ENCODE data around the gene GNLY.
"Not testable (repeated sequence)": the region's sequence is repeated elsewhere in the genome, so short reads cannot be mapped to it uniquely, and the experiment has no call there.

The GNLY gene

DNA sequence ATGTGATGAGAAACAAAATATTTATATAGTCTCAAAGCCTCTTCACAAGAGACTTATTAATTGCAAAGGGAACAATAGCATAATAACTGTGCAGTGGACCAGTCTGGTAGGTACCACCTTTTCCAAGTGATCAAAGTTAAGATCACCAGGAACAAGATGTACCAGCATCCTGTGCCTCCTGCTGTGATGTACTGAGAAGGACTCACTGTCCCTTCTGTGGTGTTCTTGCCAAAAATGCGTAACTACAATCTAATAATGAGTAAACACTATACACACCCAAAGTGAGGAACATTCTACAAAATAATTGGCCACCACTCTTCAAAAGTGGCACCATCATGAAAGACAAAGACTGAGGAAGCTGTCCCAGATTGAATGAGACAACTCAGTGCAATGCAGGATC, 14.5 kb downstream of the GNLY start:
- DNase-seq (ENCODE audit: low read depth, low spot score) = no peak

- no peak for DNase-seq (ENCODE audit: low read depth, low spot score)
These were observed 15.2 kb downstream of the GNLY start for GRCh38 chr2:85709401-85709811.

DNA sequence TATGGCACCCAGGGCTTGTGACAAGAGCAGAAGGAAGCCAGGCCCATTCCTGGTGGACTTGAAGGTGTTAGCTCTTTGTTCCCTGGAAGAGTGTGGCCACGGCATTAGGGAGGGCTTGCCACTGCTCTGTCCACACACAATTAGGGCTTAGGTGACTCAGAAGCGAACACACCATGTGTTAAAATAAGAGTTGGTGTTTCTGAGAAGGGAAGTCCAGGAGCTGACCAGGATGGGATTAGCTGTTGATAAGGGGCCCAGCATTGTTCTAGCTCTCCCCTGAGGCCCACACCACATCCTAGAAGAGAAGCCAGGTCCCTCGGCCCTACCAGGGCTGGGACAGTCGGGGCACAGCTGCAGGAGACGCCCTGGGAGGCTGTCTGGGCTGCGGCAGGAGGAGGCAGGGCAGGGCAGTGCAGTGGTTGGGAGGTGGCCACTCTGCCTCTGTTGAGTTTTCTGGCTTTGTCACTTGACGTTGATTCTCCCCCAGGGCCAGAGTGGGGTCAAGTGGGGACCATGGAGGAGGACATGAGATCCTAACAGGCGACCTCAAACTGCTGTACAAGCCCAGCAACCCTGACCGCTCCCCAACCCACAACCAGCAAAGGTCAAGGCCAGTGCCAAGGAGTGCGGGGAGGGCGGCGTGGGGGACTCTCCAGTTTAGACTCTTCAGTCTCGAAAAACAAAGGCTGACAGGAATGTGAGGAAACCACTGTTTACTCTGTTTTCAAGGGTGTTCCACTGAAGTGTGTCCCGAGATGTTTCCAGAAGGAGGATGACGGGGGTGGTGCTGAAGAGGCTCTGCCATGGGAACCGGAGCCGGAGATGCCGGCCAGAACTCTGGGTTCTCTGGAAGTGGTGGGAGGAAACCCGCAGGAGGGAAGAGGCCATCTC, 16.8 kb downstream of the GNLY start:
- no peak for DNase-seq (ENCODE audit: low read depth, low spot score)

GRCh38 chr2:85711578-85712060, 17.5 kb downstream of the GNLY start:
- DNase-seq (ENCODE audit: low read depth, low spot score) = no peak

DNA sequence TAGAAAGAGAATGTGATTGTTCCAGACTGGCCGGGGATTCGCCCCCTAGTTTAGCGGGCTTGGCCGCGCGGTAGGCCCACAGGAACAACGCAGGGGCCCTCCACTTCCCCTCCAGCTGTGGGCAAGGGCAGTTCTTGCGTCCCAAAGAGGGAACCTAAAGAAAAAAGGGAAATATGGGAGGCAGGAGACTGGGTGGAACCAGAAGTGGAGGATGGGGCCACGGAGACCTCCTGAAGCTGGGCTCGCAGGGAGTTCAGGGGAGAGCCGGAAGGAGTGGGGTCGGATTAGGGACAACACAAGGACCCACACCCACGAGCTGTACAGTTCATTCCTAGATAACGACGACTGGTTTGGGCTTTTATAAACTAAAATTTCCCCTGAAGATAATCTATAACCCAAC, 18.2 kb downstream of the GNLY start:
- DNase-seq (ENCODE audit: low read depth, low spot score) = no peak

DNA sequence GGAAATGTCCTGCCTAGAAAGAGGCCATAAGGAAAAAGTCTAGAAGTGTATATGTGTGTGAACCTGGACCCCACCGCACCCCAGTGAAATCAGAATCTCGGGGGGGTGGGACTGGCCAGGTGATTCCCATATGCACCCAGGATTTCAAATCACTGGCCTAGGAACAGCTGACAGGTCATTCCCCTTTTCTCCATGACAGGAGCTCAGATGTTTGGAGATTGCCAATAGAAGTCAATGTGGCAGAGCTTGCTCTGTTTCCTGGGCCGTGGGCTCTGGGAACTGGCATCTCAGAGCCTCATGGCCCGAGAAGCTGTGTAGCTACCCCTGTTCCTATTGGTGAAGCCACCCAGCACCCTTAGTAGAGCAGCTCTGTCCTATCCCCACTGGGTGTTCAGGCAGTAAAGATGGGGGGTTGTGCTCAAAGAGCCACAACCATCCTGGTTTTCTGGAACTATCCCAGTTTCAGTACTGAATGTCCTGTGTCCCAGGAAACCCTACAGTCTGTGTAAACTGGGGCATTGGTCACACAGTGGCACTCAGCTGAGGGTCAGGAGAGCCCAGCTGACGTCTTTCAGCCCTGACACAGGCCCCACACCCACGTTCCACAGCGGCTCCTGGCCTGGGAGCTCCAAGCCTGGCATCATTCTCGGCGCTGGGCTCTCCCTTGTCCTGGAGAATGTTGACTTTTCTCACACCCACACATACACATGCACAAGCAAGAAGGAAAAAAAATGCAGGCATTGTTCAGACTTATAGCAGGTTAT, 18.9 kb downstream of the GNLY start:
- no peak for DNase-seq (ENCODE audit: low read depth, low spot score)

GRCh38 chr2:85713836-85714235, 19.7 kb downstream of the GNLY start:
- no peak for DNase-seq (ENCODE audit: low read depth, low spot score)

- DNase-seq (ENCODE audit: low read depth, low spot score) = not testable (repeated sequence)
These were observed 20.3 kb downstream of the GNLY start for GRCh38 chr2:85714421-85714820.

GRCh38 chr2:85714841-85715240, 20.7 kb downstream of the GNLY start:
- no peak for DNase-seq (ENCODE audit: low read depth, low spot score)

DNA sequence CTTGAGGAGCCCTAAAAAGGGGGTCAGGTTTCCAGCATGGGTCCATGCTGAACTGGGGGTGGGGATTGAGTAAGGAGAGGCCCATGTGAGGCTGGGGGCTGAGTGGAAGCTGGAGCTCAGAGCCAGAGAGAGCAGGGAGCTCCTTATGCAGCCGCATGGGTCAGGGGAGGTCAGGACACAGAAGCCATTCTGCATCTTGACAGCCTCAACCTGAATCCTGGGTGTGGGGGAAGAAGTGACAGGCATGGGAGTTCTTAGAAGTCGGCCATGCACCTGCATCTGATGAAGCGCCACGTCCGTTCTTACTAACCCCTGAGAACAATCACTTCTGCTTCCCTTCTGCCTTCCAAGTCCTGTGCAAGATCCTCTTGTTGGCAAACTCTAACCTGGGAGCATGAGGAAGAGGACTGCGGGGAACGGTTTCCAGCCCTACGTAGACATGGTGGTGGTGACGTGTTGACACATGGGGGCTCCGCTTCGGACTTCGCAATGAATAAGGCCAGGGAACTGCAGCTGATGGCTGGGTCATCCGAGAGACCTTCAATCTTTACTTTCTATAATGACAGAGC, 22.3 kb downstream of the GNLY start:
- no peak for DNase-seq (ENCODE audit: low read depth, low spot score)

DNA sequence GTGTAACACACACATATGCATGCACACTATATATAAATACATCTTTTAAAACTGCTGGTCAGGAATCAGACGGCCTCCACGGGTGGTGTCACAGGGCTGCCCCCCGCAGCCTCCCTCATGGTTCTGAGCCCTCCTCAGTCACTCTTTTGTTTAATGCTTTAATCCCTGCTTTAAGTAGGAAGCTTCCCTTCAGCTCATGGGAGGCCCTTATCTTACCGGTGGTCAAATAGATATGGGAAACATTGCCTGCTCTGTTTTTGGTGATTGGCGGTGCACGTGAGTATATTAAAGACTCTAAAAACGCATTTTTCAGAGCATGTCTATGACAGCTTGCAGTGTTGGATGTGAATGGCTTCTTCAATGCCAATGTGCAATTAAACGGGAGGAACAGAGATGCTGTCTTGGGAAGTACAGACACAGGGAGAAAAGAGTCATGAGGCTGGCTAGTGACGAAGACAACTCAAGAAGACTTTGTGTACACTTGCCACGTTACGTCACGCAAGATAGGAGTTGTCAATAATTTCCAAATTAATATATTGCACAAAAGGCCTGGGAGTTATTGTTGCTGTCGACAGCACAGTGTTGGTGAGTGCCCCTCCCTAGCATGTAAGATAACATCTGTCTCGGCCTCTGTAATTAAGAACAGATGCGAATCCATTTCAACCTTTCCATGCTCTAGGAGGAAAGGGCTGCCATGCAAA, 23.3 kb downstream of the GNLY start:
- DNase-seq (ENCODE audit: low read depth, low spot score) = no peak

- no peak for DNase-seq (ENCODE audit: low read depth, low spot score)
These were observed 23.8 kb downstream of the GNLY start for GRCh38 chr2:85718009-85718391.

DNA sequence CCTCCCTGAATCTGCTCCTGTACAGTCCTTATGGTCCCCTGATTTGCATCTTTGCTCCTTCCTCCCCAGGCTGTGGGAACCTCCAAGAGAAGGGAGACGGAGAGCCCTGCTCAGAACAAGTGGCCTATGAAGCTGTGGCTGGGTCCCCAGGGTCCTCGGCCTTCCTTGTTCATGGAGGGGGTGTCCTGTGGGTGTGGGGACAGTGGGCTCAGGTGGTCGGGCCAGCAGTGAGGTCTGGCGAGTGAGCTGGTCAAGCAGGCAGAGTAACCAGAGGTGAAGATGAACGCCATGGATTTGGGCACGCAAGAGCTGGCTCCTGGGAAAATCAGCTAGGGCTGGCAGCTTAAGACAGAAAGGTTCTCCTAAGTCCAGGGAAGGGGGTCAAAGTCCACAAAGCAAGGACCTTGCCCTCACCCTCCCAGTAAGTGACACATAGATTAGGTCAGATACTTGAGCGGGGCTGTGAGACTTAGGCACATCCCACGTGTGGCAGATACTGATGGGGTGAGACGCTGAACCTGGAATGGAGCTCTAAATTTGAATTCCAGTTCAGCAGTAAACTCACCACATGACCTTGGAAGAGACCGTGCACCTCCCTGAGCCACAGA, 24.8 kb downstream of the GNLY start:
- no peak for DNase-seq (ENCODE audit: low read depth, low spot score)

GRCh38 chr2:85719609-85720240, 25.6 kb downstream of the GNLY start:
- no peak for DNase-seq (ENCODE audit: low read depth, low spot score)

DNA sequence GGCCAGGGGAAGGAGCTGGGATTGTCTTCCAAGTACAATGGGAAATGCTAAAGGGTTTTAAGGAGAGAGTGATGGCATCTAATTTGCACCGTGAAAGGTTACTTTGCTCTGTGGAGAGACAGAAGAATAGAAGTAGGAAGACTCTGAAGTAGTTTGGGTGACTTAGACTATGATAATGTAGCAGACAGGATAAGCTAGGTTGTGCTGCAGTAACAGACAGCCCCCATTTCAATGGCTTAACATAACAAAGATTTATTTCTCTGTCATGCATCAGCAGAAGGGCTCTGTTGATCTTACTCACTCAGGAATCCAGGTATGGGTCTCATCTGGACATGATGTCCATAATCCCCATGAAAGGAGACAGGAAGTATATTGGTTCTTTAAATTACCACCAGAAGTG, 26.4 kb downstream of the GNLY start:
- DNase-seq (ENCODE audit: low read depth, low spot score) = no peak

DNA sequence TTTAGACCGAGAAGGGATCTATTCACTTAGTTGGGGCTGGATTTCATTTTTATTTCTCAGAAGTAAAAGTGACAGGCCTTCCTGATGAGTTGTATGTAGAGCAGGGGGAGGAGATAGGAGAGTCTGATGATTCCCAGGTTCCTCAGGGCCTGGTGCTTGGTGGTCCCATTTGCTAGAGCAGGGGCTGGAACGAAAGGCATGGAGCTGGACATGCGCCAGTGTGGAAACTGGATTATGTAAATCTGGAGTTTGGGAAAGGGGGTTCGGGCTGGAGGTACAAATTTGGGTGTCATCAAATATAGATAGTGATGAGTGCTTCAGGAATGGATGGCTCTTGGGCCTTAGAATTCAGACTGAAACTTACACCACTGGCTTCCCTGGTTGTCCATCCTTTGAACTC, 27.5 kb downstream of the GNLY start:
- no peak for DNase-seq (ENCODE audit: low read depth, low spot score)

DNA sequence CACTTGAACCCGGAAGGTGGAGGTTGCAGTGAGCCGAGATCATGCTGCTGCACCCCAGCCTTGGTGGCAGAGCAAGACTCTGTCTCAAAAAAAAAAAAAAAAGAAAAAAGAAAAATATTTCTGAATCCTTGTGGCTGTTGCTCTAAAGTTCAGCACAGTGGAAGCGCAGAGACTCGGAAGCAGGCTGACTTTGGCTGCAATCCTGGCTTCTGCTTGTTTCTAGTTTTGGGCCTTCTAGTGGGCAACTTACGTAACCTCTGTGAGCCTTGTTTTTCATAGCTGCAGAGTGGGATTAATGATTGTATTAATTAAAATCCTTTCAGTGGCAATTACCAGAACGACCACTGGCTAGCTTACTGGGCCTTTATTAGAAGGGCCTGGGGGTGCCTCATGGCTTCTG, 28.4 kb downstream of the GNLY start:
- DNase-seq (ENCODE audit: low read depth, low spot score) = no peak

- no peak for DNase-seq (ENCODE audit: low read depth, low spot score)
These were observed 29.7 kb downstream of the GNLY start for GRCh38 chr2:85723707-85724360.

GRCh38 chr2:85724731-85725181, 30.6 kb downstream of the GNLY start:
- DNase-seq (ENCODE audit: low read depth, low spot score) = no peak

DNA sequence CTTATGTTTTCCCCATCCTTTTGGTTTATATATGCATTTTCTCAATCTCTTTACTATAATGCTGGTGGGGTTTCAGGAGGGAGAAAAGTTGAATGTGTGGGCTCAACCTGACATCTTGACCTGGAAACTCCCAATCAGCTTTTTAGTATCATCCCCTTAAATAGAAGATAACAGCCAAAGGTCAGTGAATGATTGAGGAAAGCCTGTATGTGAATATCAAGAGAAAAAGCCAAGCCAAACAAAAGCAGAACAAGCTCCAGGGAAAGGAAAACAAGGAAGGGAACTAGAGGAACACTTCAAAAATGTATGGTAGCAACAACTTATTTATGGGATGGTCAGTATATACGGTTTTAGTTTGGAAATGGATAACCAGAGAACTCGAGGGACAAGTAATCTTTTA, 31.3 kb downstream of the GNLY start:
- DNase-seq (ENCODE audit: low read depth, low spot score) = no peak
